ENCODE data around the gene GABRE. TPM values are rescaled to one million over a fixed set of nuclear protein-coding genes. Genes with fewer than 3 reads are reported as not detected.

The GABRE gene
- total and polyA plus RNA-seq, 2 experiments from 2014 or later, result 19.4 to 20.8 TPM

DNA sequence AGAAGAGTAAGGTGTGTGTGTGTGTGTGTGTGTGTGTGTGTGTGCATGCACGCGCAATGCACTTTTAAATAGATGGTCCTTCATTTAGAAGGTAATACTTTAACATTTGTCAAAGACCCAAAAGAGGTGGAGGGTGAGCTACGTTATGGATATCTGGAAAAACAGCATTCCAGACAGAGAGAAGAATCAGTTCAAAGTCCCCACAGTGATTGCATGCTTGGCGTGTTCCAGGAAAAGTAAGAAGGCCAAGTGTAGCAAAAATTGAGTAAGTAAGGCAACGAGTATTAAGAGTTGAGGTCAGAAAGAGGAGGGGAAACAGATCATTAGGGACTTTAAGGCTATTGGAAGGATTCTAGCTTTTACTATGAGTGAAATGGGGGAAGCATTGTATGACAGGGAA lies 21.9 kb upstream of the GABRE start:
- Histone ChIP-seq H3K36me3 (ENCODE audit: low read depth) (no peaks in the 10 kb centered on the region), H3K79me2 (ENCODE audit: insufficient read depth) (no peaks in the 10 kb centered on the region)
- WGBS, 2 experiments (ENCODE audit: low coverage in 1 of 2, low lambda C conversion rate in 2 of 2, missing lambda C conversion rate in 2 of 2), result 62 to 77% methylated on average over 5 of the region's 5 CpGs

GRCh38 chrX:151994476-151994875 lies 20.0 kb upstream of the GABRE start:
- TF ChIP-seq EZH2phosphoT487 (IDR thresholded peaks at IDR 0.05; ENCODE audit: insufficient read depth, low read depth), result no peak
- TF ChIP-seq EZH2 (IDR thresholded peaks at IDR 0.05; ENCODE audit: insufficient read depth, poor library complexity, severe bottlenecking), result no peak
- Histone ChIP-seq H3K36me3 (ENCODE audit: low read depth) (no peaks in the 10 kb centered on the region), H3F3A (ENCODE audit: insufficient read depth) (no peaks in the 10 kb centered on the region), H3K9me2 (ENCODE audit: insufficient read depth) (no peaks in the 10 kb centered on the region), H3K9me3 (ENCODE audit: low read depth) (no peaks in the 10 kb centered on the region), H3K4me1 (ENCODE audit: insufficient read depth) (no peaks in the 10 kb centered on the region), H3K27me3 (replicated peaks; ENCODE audit: insufficient read depth) (no peaks in the 10 kb centered on the region), H4K20me1 (ENCODE audit: insufficient read depth) (no peaks in the 10 kb centered on the region), H3K27ac (no peak overlapping the region), H3K79me2 (ENCODE audit: insufficient read depth) (no peaks in the 10 kb centered on the region), H3K9ac (no peak overlapping the region), H3K4me2 (ENCODE audit: unreplicated experiment) (no peak overlapping the region), H3K4me3 (no peak overlapping the region), H2AFZ (no peak overlapping the region)
- 81 to 93% methylated on average over 3 of the region's 3 CpGs for WGBS, 2 experiments (ENCODE audit: low coverage in 1 of 2, low lambda C conversion rate in 2 of 2, missing lambda C conversion rate in 2 of 2)
- in situ Hi-C loops (cut with MboI), result no loop called here
- no peak for DNase-seq

More for the DNA sequence above, 21.9 kb upstream of the GABRE start:
- no peak for TF ChIP-seq EZH2phosphoT487 (IDR thresholded peaks at IDR 0.05; ENCODE audit: insufficient read depth, low read depth)
- TF ChIP-seq EZH2 (IDR thresholded peaks at IDR 0.05; ENCODE audit: insufficient read depth, poor library complexity, severe bottlenecking), result no peak
- Histone ChIP-seq H3K9me2 (ENCODE audit: insufficient read depth) (no peaks in the 10 kb centered on the region), H3K9me3 (ENCODE audit: low read depth) (no peaks in the 10 kb centered on the region), H3K4me1 (ENCODE audit: insufficient read depth) (no peaks in the 10 kb centered on the region), H2AFZ (no peak overlapping the region), H3K9ac (no peak overlapping the region), H3F3A (ENCODE audit: insufficient read depth) (no peaks in the 10 kb centered on the region), H3K4me3 (no peak overlapping the region), H4K20me1 (ENCODE audit: insufficient read depth) (no peaks in the 10 kb centered on the region), H3K27ac (no peak overlapping the region), H3K27me3 (replicated peaks; ENCODE audit: insufficient read depth) (no peaks in the 10 kb centered on the region), H3K4me2 (ENCODE audit: unreplicated experiment) (no peak overlapping the region)
- in situ Hi-C loops (cut with MboI), result no loop called here
- DNase-seq, result no peak

- Histone ChIP-seq H3K9me2 (ENCODE audit: insufficient read depth) (no peaks in the 10 kb centered on the region), H3K36me3 (ENCODE audit: low read depth) (no peaks in the 10 kb centered on the region), H3K9me3 (ENCODE audit: low read depth) (no peaks in the 10 kb centered on the region), H3K9ac (no peak overlapping the region), H3F3A (ENCODE audit: insufficient read depth) (peaks cover 18% of the 10 kb centered on the region), H3K4me1 (ENCODE audit: insufficient read depth) (peaks cover 28% of the 10 kb centered on the region), H3K27me3 (replicated peaks; ENCODE audit: insufficient read depth) (no peaks in the 10 kb centered on the region), H3K27ac (no peak overlapping the region), H3K4me3 (no peak overlapping the region), H3K4me2 (ENCODE audit: unreplicated experiment) (no peak overlapping the region), H3K79me2 (ENCODE audit: insufficient read depth) (no peaks in the 10 kb centered on the region), H4K20me1 (ENCODE audit: insufficient read depth) (no peaks in the 10 kb centered on the region), H2AFZ (no peak overlapping the region)
- in situ Hi-C loops (cut with MboI), result no loop called here
- TF ChIP-seq EZH2phosphoT487 (IDR thresholded peaks at IDR 0.05; ENCODE audit: insufficient read depth, low read depth) (no peak), EZH2 (IDR thresholded peaks at IDR 0.05; ENCODE audit: insufficient read depth, poor library complexity, severe bottlenecking) (no peak)
- 94 to 100% methylated on average over 3 of the region's 3 CpGs for WGBS, 2 experiments (ENCODE audit: low coverage in 1 of 2, low lambda C conversion rate in 2 of 2, missing lambda C conversion rate in 2 of 2)
- DNase-seq, result no peak
These were observed 14.3 kb upstream of the GABRE start for GRCh38 chrX:151988706-151989299.

GRCh38 chrX:151987108-151987507 lies 12.6 kb upstream of the GABRE start:
- in situ Hi-C loops (cut with MboI), result no loop called here

More at GRCh38 chrX:151987108-151987507, 12.6 kb upstream of the GABRE start:
- no peak for TF ChIP-seq EZH2 (IDR thresholded peaks at IDR 0.05; ENCODE audit: insufficient read depth, poor library complexity, severe bottlenecking)
- TF ChIP-seq EZH2phosphoT487 (IDR thresholded peaks at IDR 0.05; ENCODE audit: insufficient read depth, low read depth), result no peak
- H3K4me2 ChIP-seq (ENCODE audit: unreplicated experiment), result no peak overlapping the region
- no peak overlapping the region for H3K9ac ChIP-seq
- H4K20me1 ChIP-seq (ENCODE audit: insufficient read depth), result no peaks in the 10 kb centered on the region
- peaks cover 33% of the 10 kb centered on the region for H3F3A ChIP-seq (ENCODE audit: insufficient read depth)
- H3K9me2 ChIP-seq (ENCODE audit: insufficient read depth), result no peaks in the 10 kb centered on the region
- no peaks in the 10 kb centered on the region for H3K27me3 ChIP-seq (replicated peaks; ENCODE audit: insufficient read depth)
- H2AFZ ChIP-seq, result no peak overlapping the region
- no peaks in the 10 kb centered on the region for H3K9me3 ChIP-seq (ENCODE audit: low read depth)
- peaks cover 42% of the 10 kb centered on the region for H3K4me1 ChIP-seq (ENCODE audit: insufficient read depth)
- DNase-seq, result no peak
- 98 to 100% methylated on average over 4 of the region's 4 CpGs for WGBS, 2 experiments (ENCODE audit: low coverage in 1 of 2, low lambda C conversion rate in 2 of 2, missing lambda C conversion rate in 2 of 2)
- H3K27ac ChIP-seq, result no peak overlapping the region
- no peaks in the 10 kb centered on the region for H3K79me2 ChIP-seq (ENCODE audit: insufficient read depth)
- H3K4me3 ChIP-seq, result no peak overlapping the region
- H3K36me3 ChIP-seq (ENCODE audit: low read depth), result no peaks in the 10 kb centered on the region

Data from GM23248 (cell line).